GM08714 (cell line): ENCODE results near the gene ZNF350.

Experiments used
- H3K4me3 ChIP-seq: fragments of 200-500 bp; sonication (Bioruptor generic); 2 replicates; pipeline ENCODE4 v1.5.1; 2014; ENCODE audit warnings: mild to moderate bottlenecking, low read length, inconsistent platforms
- ZNF274 ChIP-seq: IDR thresholded peaks from 2 replicates; pipeline ENCODE4 v1.6.1; 2012; ENCODE audit warnings: mild to moderate bottlenecking, low read depth, low read length

ZNF350 gene

GRCh38 chr19:51931921-51932320 is 54.7 kb downstream of the ZNF350 start:
- TF ChIP-seq ZNF274 = no peak
- H3K4me3 ChIP-seq = no peak overlapping the region

- H3K4me3 ChIP-seq = peak overlapping the region; percentile 79
- TF ChIP-seq ZNF274 = no peak
Observed at GRCh38 chr19:51927859-51928258, 58.8 kb downstream of the ZNF350 start.

GRCh38 chr19:51926784-51927741 is 59.6 kb downstream of the ZNF350 start, which contains the start of gene ZNF613:
ZNF613 (plus strand) TSS chr19:51927472; CDS start chr19:51936221, 8,749 bp downstream.
- TF ChIP-seq ZNF274 = no peak
- peak within 1 kb of the TSS; percentile 79 for H3K4me3 ChIP-seq

- TF ChIP-seq ZNF274 = no peak
- peak overlapping the region; percentile 79 for H3K4me3 ChIP-seq
Observed at GRCh38 chr19:51926426-51926783, 60.2 kb downstream of the ZNF350 start.

- H3K4me3 ChIP-seq = no peak overlapping the region
- TF ChIP-seq ZNF274 = no peak
Observed at GRCh38 chr19:51921949-51922348, 64.7 kb downstream of the ZNF350 start.

GRCh38 chr19:51919606-51920005 is 67.0 kb downstream of the ZNF350 start:
- no peak overlapping the region for H3K4me3 ChIP-seq
- TF ChIP-seq ZNF274 = no peak

GRCh38 chr19:51916167-51916566 is 70.5 kb downstream of the ZNF350 start:
- no peak for TF ChIP-seq ZNF274
- H3K4me3 ChIP-seq = no peak overlapping the region

GRCh38 chr19:51915324-51915867 is 71.2 kb downstream of the ZNF350 start:
- peak; percentile 93 for TF ChIP-seq ZNF274
- no peak overlapping the region for H3K4me3 ChIP-seq
